ENCODE data around the gene SRPK2.

SRPK2 gene

DNA sequence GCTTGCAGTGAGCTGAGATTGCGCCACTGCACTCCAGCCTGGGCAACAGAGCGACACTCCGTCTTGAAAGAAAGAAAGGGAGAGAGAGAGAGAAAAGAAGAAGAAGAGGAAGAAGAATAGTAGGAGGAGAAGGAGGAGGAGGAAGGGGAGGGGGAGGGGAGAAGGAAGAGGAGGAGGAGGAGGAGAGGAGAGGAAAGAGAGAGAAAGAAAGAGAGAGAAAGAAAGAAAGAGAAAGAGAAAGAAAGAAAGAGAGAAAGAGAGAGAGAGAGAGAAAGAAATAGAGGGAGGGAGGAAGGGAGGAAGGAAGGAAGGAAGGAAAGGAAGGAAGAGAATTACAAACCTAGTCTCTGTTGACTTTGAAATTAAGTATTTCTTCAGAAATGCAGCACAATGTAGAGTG, 7.8 kb upstream of the SRPK2 start:
- TF ChIP-seq, protein P1, sequence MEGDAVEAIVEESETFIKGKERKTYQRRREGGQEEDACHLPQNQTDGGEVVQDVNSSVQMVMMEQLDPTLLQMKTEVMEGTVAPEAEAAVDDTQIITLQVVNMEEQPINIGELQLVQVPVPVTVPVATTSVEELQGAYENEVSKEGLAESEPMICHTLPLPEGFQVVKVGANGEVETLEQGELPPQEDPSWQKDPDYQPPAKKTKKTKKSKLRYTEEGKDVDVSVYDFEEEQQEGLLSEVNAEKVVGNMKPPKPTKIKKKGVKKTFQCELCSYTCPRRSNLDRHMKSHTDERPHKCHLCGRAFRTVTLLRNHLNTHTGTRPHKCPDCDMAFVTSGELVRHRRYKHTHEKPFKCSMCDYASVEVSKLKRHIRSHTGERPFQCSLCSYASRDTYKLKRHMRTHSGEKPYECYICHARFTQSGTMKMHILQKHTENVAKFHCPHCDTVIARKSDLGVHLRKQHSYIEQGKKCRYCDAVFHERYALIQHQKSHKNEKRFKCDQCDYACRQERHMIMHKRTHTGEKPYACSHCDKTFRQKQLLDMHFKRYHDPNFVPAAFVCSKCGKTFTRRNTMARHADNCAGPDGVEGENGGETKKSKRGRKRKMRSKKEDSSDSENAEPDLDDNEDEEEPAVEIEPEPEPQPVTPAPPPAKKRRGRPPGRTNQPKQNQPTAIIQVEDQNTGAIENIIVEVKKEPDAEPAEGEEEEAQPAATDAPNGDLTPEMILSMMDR (conservative IDR thresholded peaks at IDR 0.05; ENCODE audit: low read length), result no peak
- TF ChIP-seq EZH2phosphoT487 (IDR thresholded peaks at IDR 0.05; ENCODE audit: borderline replicate concordance), result no peak
- no peak overlapping the region for H2AFZ ChIP-seq (ENCODE audit: low read length)

DNA sequence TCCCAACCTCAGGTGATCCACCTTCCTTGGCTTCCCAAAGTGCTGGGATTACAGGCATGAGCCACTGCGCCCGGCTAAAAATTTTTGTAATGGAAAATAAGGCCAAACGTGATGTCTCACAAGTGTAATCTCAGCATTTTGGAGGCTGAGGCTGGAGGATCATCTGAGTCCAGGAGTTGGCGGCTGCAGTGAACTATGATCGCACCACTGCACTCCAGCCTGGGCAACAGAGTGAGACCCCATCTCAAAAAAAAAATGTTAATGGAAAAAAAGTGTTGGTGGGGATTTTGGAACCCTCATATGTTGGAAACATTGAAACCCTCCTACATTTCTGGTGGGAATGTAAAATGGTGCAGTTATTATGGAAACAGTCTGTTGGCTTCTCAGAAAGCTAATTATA, 2.7 kb upstream of the SRPK2 start:
- Histone ChIP-seq H3K4me2 (ENCODE audit: low read depth, low read length, poor library complexity, severe bottlenecking) (no peak overlapping the region), H3K79me2 (ENCODE audit: insufficient read depth, low read length) (peaks cover 17% of the 10 kb centered on the region), H3K4me3 (ENCODE audit: low read length, poor library complexity, severe bottlenecking) (no peak overlapping the region), H3K27me3 (ENCODE audit: insufficient read depth, low read length, poor library complexity, severe bottlenecking) (no peaks in the 10 kb centered on the region), H3K9me3 (ENCODE audit: insufficient read depth, low read depth, low read length) (no peaks in the 10 kb centered on the region), H3K9ac (ENCODE audit: low read depth, low read length, poor library complexity, severe bottlenecking) (no peak overlapping the region), H4K20me1 (ENCODE audit: insufficient read depth, low read length, poor library complexity, severe bottlenecking) (peaks cover 16% of the 10 kb centered on the region), H3K9me2 (replicated peaks; ENCODE audit: low read depth, low read length) (no peaks in the 10 kb centered on the region), H3K4me1 (ENCODE audit: insufficient read depth, low read length, poor library complexity, severe bottlenecking) (peaks cover 12% of the 10 kb centered on the region), H2AFZ (ENCODE audit: low read length) (no peak overlapping the region), H3F3A (ENCODE audit: low read depth) (peaks cover 11% of the 10 kb centered on the region), H3K36me3 (ENCODE audit: insufficient read depth, low read length) (no peaks in the 10 kb centered on the region)
- TF ChIP-seq, protein P1 (conservative IDR thresholded peaks at IDR 0.05; ENCODE audit: low read length), result no peak
- TF ChIP-seq EZH2phosphoT487 (IDR thresholded peaks at IDR 0.05; ENCODE audit: borderline replicate concordance), result no peak

More for the DNA sequence above, 7.8 kb upstream of the SRPK2 start:
- no peaks in the 10 kb centered on the region for H3K9me2 ChIP-seq (replicated peaks; ENCODE audit: low read depth, low read length)
- no peak overlapping the region for H3K9ac ChIP-seq (ENCODE audit: low read depth, low read length, poor library complexity, severe bottlenecking)
- H3F3A ChIP-seq (ENCODE audit: low read depth), result no peaks in the 10 kb centered on the region
- H3K9me3 ChIP-seq (ENCODE audit: insufficient read depth, low read depth, low read length), result no peaks in the 10 kb centered on the region
- H4K20me1 ChIP-seq (ENCODE audit: insufficient read depth, low read length, poor library complexity, severe bottlenecking), result no peaks in the 10 kb centered on the region
- H3K79me2 ChIP-seq (ENCODE audit: insufficient read depth, low read length), result no peaks in the 10 kb centered on the region
- no peaks in the 10 kb centered on the region for H3K27me3 ChIP-seq (ENCODE audit: insufficient read depth, low read length, poor library complexity, severe bottlenecking)
- no peak overlapping the region for H3K4me2 ChIP-seq (ENCODE audit: low read depth, low read length, poor library complexity, severe bottlenecking)
- no peaks in the 10 kb centered on the region for H3K36me3 ChIP-seq (ENCODE audit: insufficient read depth, low read length)
- no peaks in the 10 kb centered on the region for H3K4me1 ChIP-seq (ENCODE audit: insufficient read depth, low read length, poor library complexity, severe bottlenecking)
- no peak overlapping the region for H3K4me3 ChIP-seq (ENCODE audit: low read length, poor library complexity, severe bottlenecking)

DNA sequence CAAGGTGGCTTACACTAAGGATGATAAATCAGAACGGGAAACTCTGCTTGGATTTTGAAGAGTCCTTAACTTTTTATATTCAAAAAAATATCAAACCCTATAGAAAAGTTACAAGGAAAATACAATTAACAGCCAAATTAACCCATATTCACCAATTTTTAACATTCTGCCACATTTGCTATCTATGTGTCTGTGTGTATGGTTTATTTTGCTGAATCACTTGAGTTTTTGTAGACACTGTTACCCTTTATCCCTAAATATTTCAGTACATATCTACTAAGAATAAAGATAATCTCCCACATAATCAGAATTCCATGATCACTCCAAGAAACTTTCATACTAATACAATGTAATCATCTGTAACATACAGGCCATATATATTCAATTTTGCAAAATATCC, 1.2 kb upstream of the SRPK2 start:
- Histone ChIP-seq H3K4me1 (ENCODE audit: insufficient read depth, low read length, poor library complexity, severe bottlenecking) (peaks cover 17% of the 10 kb centered on the region), H3K9me2 (replicated peaks; ENCODE audit: low read depth, low read length) (no peaks in the 10 kb centered on the region), H3K9ac (ENCODE audit: low read depth, low read length, poor library complexity, severe bottlenecking) (no peak overlapping the region), H3K4me3 (ENCODE audit: low read length, poor library complexity, severe bottlenecking) (no peak overlapping the region), H3K27me3 (ENCODE audit: insufficient read depth, low read length, poor library complexity, severe bottlenecking) (no peaks in the 10 kb centered on the region), H4K20me1 (ENCODE audit: insufficient read depth, low read length, poor library complexity, severe bottlenecking) (peaks cover 26% of the 10 kb centered on the region), H3K79me2 (ENCODE audit: insufficient read depth, low read length) (peaks cover 32% of the 10 kb centered on the region), H3K4me2 (ENCODE audit: low read depth, low read length, poor library complexity, severe bottlenecking) (no peak overlapping the region), H3K36me3 (ENCODE audit: insufficient read depth, low read length) (no peaks in the 10 kb centered on the region), H3F3A (ENCODE audit: low read depth) (peaks cover 11% of the 10 kb centered on the region), H2AFZ (ENCODE audit: low read length) (no peak overlapping the region), H3K9me3 (ENCODE audit: insufficient read depth, low read depth, low read length) (no peaks in the 10 kb centered on the region)
- TF ChIP-seq, protein P1 (conservative IDR thresholded peaks at IDR 0.05; ENCODE audit: low read length), result no peak
- TF ChIP-seq EZH2phosphoT487 (IDR thresholded peaks at IDR 0.05; ENCODE audit: borderline replicate concordance), result no peak

All from Loucy (cell line).